Right lobe of liver (tissue), 6 donors: ENCODE measurements around the gene CD81. TPM values are rescaled to one million over a fixed set of nuclear protein-coding genes. Genes with fewer than 3 reads are reported as not detected.

Source experiments
- ATAC-seq, 4 donors: fragments of 200-7000 bp; cut with Tn5 transposase; one replicate each; pipeline ENCODE4 v1.9.1; 2020; ENCODE audit warnings: mild to moderate bottlenecking in 4 of 4, moderate library complexity in 4 of 4
- DNase-seq, 3 donors: peaks; one replicate each; pipeline ENCODE4 v3.0.0-alpha.2; 2020
- H3K27ac ChIP-seq, 3 donors: fragments of 200-600 bp; one replicate each; pipeline ENCODE4 v1.8.0; 2022
- H3K27me3 ChIP-seq, 2 donors: fragments of 200-600 bp; one replicate each; pipeline ENCODE4 v1.8.0; 2022
- H3K36me3 ChIP-seq, 4 donors: fragments of 200-600 bp; sonication (generic) in 1 of 4; one replicate each; pipeline versions ENCODE4 v1.5.1 to v1.8.0; 2017 to 2022; ENCODE audit warnings: control low read depth in 1 of 4
- H3K4me1 ChIP-seq, 4 donors: fragments of 200-600 bp; sonication (generic) in 1 of 4; one replicate each; pipeline versions ENCODE4 v1.5.1 to v1.8.0; 2017 to 2022; ENCODE audit warnings: control low read depth in 1 of 4
- H3K4me3 ChIP-seq, 3 donors: fragments of 200-600 bp; one replicate each; pipeline ENCODE4 v1.8.0; 2022
- H3K9me3 ChIP-seq, 4 donors: fragments of 200-600 bp; sonication (generic) in 1 of 4; one replicate each; pipeline versions ENCODE4 v1.5.1 to v1.8.0; 2017 to 2022; ENCODE audit warnings: control low read depth in 1 of 4
- CTCF ChIP-seq, 4 donors: fragments of 200-600 bp in 3 of 4; fragments of 450-650 bp in 1 of 4; IDR thresholded peaks; one replicate each; pipeline versions ENCODE4 v1.5.1 to v1.8.0; 2016 to 2022; ENCODE audit warnings: antibody characterized with exemption in 4 of 4, mild to moderate bottlenecking in 2 of 4
- POLR2A ChIP-seq: fragments of 450-650 bp; IDR thresholded peaks from one replicate; pipeline ENCODE4 v1.6.1; 2017; ENCODE audit warnings: antibody characterized with exemption, mild to moderate bottlenecking
- WGBS: methylation state at CpG from one replicate; pipeline ENCODE4 v1.1.6; 2018; ENCODE audit warnings: low coverage, low lambda C conversion rate; ENCODE audit not compliant: insufficient coverage; ENCODE audit errors: missing lambda C conversion rate; 5-methylcytosine and 5-hydroxymethylcytosine counted together
- intact Hi-C, 2 donors: fragments of 100-400 bp; cut with DNase I; formaldehyde crosslinking; loops; one replicate each; pipeline versions ENCODE4 v1.11.2 to v1.14.1; 2022
- total RNA-seq, 6 experiments: library from RNA; depleted of rRNA in 2 of 6; stranded (reverse); fragments of >200 nt in 2 of 6; fragmentation: NEBNext Ultra II Directional in 3 of 6; extraction: Animal tissue kit (Norgen Biotek cat#: 25700) in 3 of 6; gene quantifications; one replicate each; pipeline versions ENCODE4 v1.1.0 to v1.2.4, GENCODE V29; 2016 to 2023
- donor health status: DM: no; HTN: yes; CAD: no.
- donor health status: DM: no; HTN: no; CAD: no.
- donor health status: DM: no; HTN: no; CAD: no.
- donor health status: DM: no; HTN: yes; CAD: no.
- donor health status: DM: no; HTN: yes; CAD: no.

The CD81 gene
- total RNA-seq, 6 experiments from 2014 or later, result 433 to 721 (median 528) TPM

- Histone ChIP-seq H3K4me3 (no peak overlapping the region), H3K9me3 (no peaks in the 10 kb centered on the region), H3K27me3 (no peaks in the 10 kb centered on the region), H3K4me1 (peaks cover 0 to 54% (median 24%) of the 10 kb centered on the region in 4 donors), H3K27ac (peak overlapping the region in 1 of 3 donors; percentile 33), H3K36me3 (peaks cover 0 to 44% (median 5%) of the 10 kb centered on the region in 4 donors)
- intact Hi-C loops, result loop anchor here in 1 of 2 donors (10.0 kb wide), 1 partner anchor 635 kb away; the partner anchor contains the start of gene IFITM10
- 62% methylated on average over 10 of the region's 23 CpGs for WGBS
- TF ChIP-seq POLR2A (no peak), CTCF (IDR thresholded peaks at IDR 0.05) (no peak)
- peak in 3 of 4 donors; percentile 5 to 56 (median 9) for ATAC-seq
- peak in 2 of 3 donors; percentile 79 to 80 for DNase-seq
These were observed 13.1 kb downstream of the CD81 start for GRCh38 chr11:2390091-2390724.

GRCh38 chr11:2390725-2391151 is 13.6 kb downstream of the CD81 start:
- Histone ChIP-seq H3K27me3 (no peaks in the 10 kb centered on the region), H3K4me3 (no peak overlapping the region), H3K4me1 (peaks cover 0 to 48% (median 23%) of the 10 kb centered on the region in 4 donors), H3K27ac (no peak overlapping the region), H3K9me3 (no peaks in the 10 kb centered on the region), H3K36me3 (peaks cover 0 to 50% (median 7%) of the 10 kb centered on the region in 4 donors)
- whole genome bisulfite sequencing, result 100% methylated on average over 1 of the region's 8 CpGs
- ATAC-seq, result no peak
- intact Hi-C loops, result loop anchor here in 1 of 2 donors (10.0 kb wide), 1 partner anchor 636 kb away; the partner anchor contains the start of gene IFITM10
- no peak for DNase-seq
- TF ChIP-seq CTCF (IDR thresholded peaks at IDR 0.05) (no peak), POLR2A (no peak)

GRCh38 chr11:2391181-2391975 is 14.3 kb downstream of the CD81 start:
- no peaks in the 10 kb centered on the region for H3K9me3 ChIP-seq
- DNase-seq (no peak), ATAC-seq (no peak)
- no peaks in the 10 kb centered on the region for H3K27me3 ChIP-seq
- H3K27ac ChIP-seq, result no peak overlapping the region
- peaks cover 0 to 42% (median 20%) of the 10 kb centered on the region in 4 donors for H3K4me1 ChIP-seq
- intact Hi-C loops, result loop anchor here in 1 of 2 donors (10.0 kb wide), 1 partner anchor 637 kb away; the partner anchor contains the start of gene IFITM10
- TF ChIP-seq CTCF (IDR thresholded peaks at IDR 0.05) (no peak), POLR2A (no peak)
- H3K36me3 ChIP-seq, result peaks cover 0 to 56% (median 10%) of the 10 kb centered on the region in 4 donors
- WGBS, result no CpG with 5 or more reads among the region's 20 CpGs
- no peak overlapping the region for H3K4me3 ChIP-seq

- H3K9me3 ChIP-seq, result no peaks in the 10 kb centered on the region
- TF ChIP-seq CTCF (IDR thresholded peaks at IDR 0.05) (no peak), POLR2A (no peak)
- no peak for DNase-seq
- H3K27me3 ChIP-seq, result no peaks in the 10 kb centered on the region
- H3K4me3 ChIP-seq, result no peak overlapping the region
- ATAC-seq, result no peak
- H3K4me1 ChIP-seq, result peaks cover 0 to 32% (median 15%) of the 10 kb centered on the region in 4 donors
- no peak overlapping the region for H3K27ac ChIP-seq
- no CpG with 5 or more reads among the region's 26 CpGs for WGBS
- intact Hi-C loops, result loop anchor here in 1 of 2 donors (10.0 kb wide), 1 partner anchor 638 kb away; the partner anchor contains the start of gene IFITM10
- peaks cover 5 to 66% (median 18%) of the 10 kb centered on the region in 4 donors for H3K36me3 ChIP-seq
These were observed 15.3 kb downstream of the CD81 start for GRCh38 chr11:2392241-2392959.
